Esophagus squamous epithelium (tissue), 4 donors: ENCODE measurements around the gene C16orf86.

ENCODE experiments used
- CTCF ChIP-seq, 6 experiments: fragments of 450-650 bp in 4 of 6; fragments of 200-600 bp in 2 of 6; sonication (generic) in 2 of 6; IDR thresholded peaks; one replicate each; pipeline ENCODE4 v1.5.1; 2016 to 2019; ENCODE audit warnings: antibody characterized with exemption in 6 of 6, mild to moderate bottlenecking in 4 of 6, moderate library complexity in 4 of 6
- POLR2A ChIP-seq, 4 donors: fragments of 450-650 bp; IDR thresholded peaks; one replicate each; pipeline ENCODE4 v1.6.1; 2017; ENCODE audit warnings: antibody characterized with exemption in 4 of 4, mild to moderate bottlenecking in 4 of 4, moderate library complexity in 3 of 4

GRCh38 chr16:67675579-67675935 lies 8.9 kb downstream of the C16orf86 start:
- TF ChIP-seq CTCF (IDR thresholded peaks at IDR 0.05): no peak
- TF ChIP-seq POLR2A (IDR thresholded peaks at IDR 0.05): no peak
